Gastrocnemius medialis (tissue), 4 donors: ENCODE data around the gene DBNL. TPM values are rescaled to one million over a fixed set of nuclear protein-coding genes. Genes with fewer than 3 reads are reported as not detected.

Experiments
- ATAC-seq, 2 donors: fragments of 150-250 bp; one replicate each; pipeline ENCODE4 v1.9.1; 2016
- DNase-seq, 2 donors: peaks; one replicate each; pipeline ENCODE4 v3.0.0-alpha.2; 2019
- H3K27ac ChIP-seq, 4 donors: fragments of 200-600 bp; sonication (generic); 1 replicate in 1 of 4; 2 replicates in 3 of 4; pipeline ENCODE4 v1.5.1; 2016 to 2018; ENCODE audit warnings: mild to moderate bottlenecking in 2 of 4, moderate library complexity in 1 of 4
- H3K27me3 ChIP-seq, 3 donors: fragments of 200-600 bp; sonication (generic) in 2 of 3; 1 replicate in 1 of 3; 2 replicates in 2 of 3; pipeline versions ENCODE4 v1.5.1 to v1.6.0; 2016 to 2019; ENCODE audit warnings: mild to moderate bottlenecking in 1 of 3, moderate library complexity in 1 of 3
- H3K36me3 ChIP-seq, 2 donors: fragments of 200-600 bp; sonication (generic) in 1 of 2; one replicate each; pipeline ENCODE4 v1.5.1; 2017 to 2018
- H3K4me1 ChIP-seq, 2 donors: fragments of 200-600 bp; sonication (generic) in 1 of 2; one replicate each; pipeline ENCODE4 v1.5.1; 2016 to 2017; ENCODE audit warnings: mild to moderate bottlenecking in 2 of 2
- H3K4me3 ChIP-seq, 4 donors: fragments of 200-600 bp; sonication (generic) in 3 of 4; 1 replicate in 1 of 4; 2 replicates in 3 of 4; pipeline ENCODE4 v1.5.1; 2016 to 2019; ENCODE audit warnings: mild to moderate bottlenecking in 2 of 4
- H3K9me3 ChIP-seq, 3 donors: fragments of 200-600 bp; sonication (generic) in 2 of 3; 1 replicate in 1 of 3; 2 replicates in 2 of 3; pipeline ENCODE4 v1.5.1; 2016 to 2019
- CTCF ChIP-seq, 5 experiments: fragments of 450-650 bp in 3 of 5; fragments of 200-600 bp in 2 of 5; sonication (generic) in 2 of 5; IDR thresholded peaks in 4 of 5; conservative IDR thresholded peaks in 1 of 5; 1 replicate in 4 of 5; 2 replicates in 1 of 5; pipeline ENCODE4 v1.5.1; 2016 to 2019; ENCODE audit warnings: antibody characterized with exemption in 5 of 5, mild to moderate bottlenecking in 3 of 5, moderate library complexity in 3 of 5
- POLR2A ChIP-seq, 2 donors: fragments of 450-650 bp; IDR thresholded peaks; one replicate each; pipeline ENCODE4 v1.6.1; 2017; ENCODE audit warnings: antibody characterized with exemption in 2 of 2, mild to moderate bottlenecking in 2 of 2, moderate library complexity in 2 of 2
- in situ Hi-C, 4 donors: fragments of 200-750 bp; cut with MboI; loops; one replicate each; pipeline versions ENCODE4 v1.15.0 to v1.8.0; 2017; ENCODE audit warnings: low sequenced_read_pairs in 4 of 4
- intact Hi-C: fragments of 100-400 bp; cut with DNase I; formaldehyde crosslinking; loops from one replicate; pipeline ENCODE4 v1.15.1; 2023; ENCODE audit warnings: low total_unique reads
- total RNA-seq, 4 donors: library from RNA; depleted of rRNA; stranded (reverse); fragments of >200 nt; gene quantifications; one replicate each; pipeline versions ENCODE4 v1.1.0 to v1.2.3, GENCODE V29; 2016

The DBNL gene
- total RNA-seq, 4 donors from 2014 or later = 48.0 to 77.2 (median 56.0) TPM

- intact Hi-C loops = no loop called here
- H3K9me3 ChIP-seq = no peaks in the 10 kb centered on the region
- in situ Hi-C loops = no loop called here
- H3K27ac ChIP-seq = peak overlapping the region in 2 of 4 donors; percentile 14 to 39
- DNase-seq = peak in 1 of 2 donors; percentile 12
- ATAC-seq = no peak
- peaks cover 12 to 13% of the 10 kb centered on the region in 2 donors for H3K4me1 ChIP-seq
- H3K27me3 ChIP-seq = no peaks in the 10 kb centered on the region
- TF ChIP-seq POLR2A (IDR thresholded peaks at IDR 0.05) = no peak
- TF ChIP-seq CTCF (IDR thresholded peaks at IDR 0.05 in 4 of 5, conservative IDR thresholded peaks at IDR 0.05 in 1 of 5) = no peak
- no peak overlapping the region for H3K4me3 ChIP-seq
- peaks cover 0 to 73% of the 10 kb centered on the region in 2 donors for H3K36me3 ChIP-seq
These were observed 12.8 kb downstream of the DBNL start for GRCh38 chr7:44057181-44057848.

- in situ Hi-C loops = no loop called here
- DNase-seq (peak in 1 of 2 donors; percentile 15), ATAC-seq (no peak)
- H3K9me3 ChIP-seq = no peaks in the 10 kb centered on the region
- no peak overlapping the region for H3K4me3 ChIP-seq
- H3K4me1 ChIP-seq = peaks cover 20 to 21% of the 10 kb centered on the region in 2 donors
- peaks cover 0 to 66% of the 10 kb centered on the region in 2 donors for H3K36me3 ChIP-seq
- TF ChIP-seq CTCF (IDR thresholded peaks at IDR 0.05 in 4 of 5, conservative IDR thresholded peaks at IDR 0.05 in 1 of 5) = no peak
- TF ChIP-seq POLR2A (IDR thresholded peaks at IDR 0.05) = no peak
- H3K27me3 ChIP-seq = no peaks in the 10 kb centered on the region
- H3K27ac ChIP-seq = peak overlapping the region in 1 of 4 donors; percentile 44
- intact Hi-C loops = no loop called here
These were observed 13.6 kb downstream of the DBNL start for GRCh38 chr7:44057849-44058758.

GRCh38 chr7:44058759-44059218 lies 14.3 kb downstream of the DBNL start:
- H3K4me3 ChIP-seq = no peak overlapping the region
- ATAC-seq = no peak
- peaks cover 27% of the 10 kb centered on the region in 2 donors for H3K4me1 ChIP-seq
- peak in 1 of 2 donors; percentile 14 for DNase-seq
- in situ Hi-C loops = no loop called here
- peaks cover 0 to 62% of the 10 kb centered on the region in 2 donors for H3K36me3 ChIP-seq
- H3K9me3 ChIP-seq = no peaks in the 10 kb centered on the region
- H3K27me3 ChIP-seq = no peaks in the 10 kb centered on the region
- peak overlapping the region in 1 of 4 donors; percentile 44 for H3K27ac ChIP-seq
- TF ChIP-seq CTCF (IDR thresholded peaks at IDR 0.05 in 4 of 5, conservative IDR thresholded peaks at IDR 0.05 in 1 of 5) (no peak), POLR2A (IDR thresholded peaks at IDR 0.05) (no peak)
- intact Hi-C loops = no loop called here

GRCh38 chr7:44059219-44060090 lies 15.0 kb downstream of the DBNL start:
- Histone ChIP-seq H3K4me1 (peaks cover 30 to 33% of the 10 kb centered on the region in 2 donors), H3K27ac (peak overlapping the region in 1 of 4 donors; percentile 95), H3K36me3 (peaks cover 0 to 59% of the 10 kb centered on the region in 2 donors), H3K4me3 (no peak overlapping the region), H3K27me3 (no peaks in the 10 kb centered on the region), H3K9me3 (no peaks in the 10 kb centered on the region)
- ATAC-seq = no peak
- intact Hi-C loops = no loop called here
- TF ChIP-seq CTCF (IDR thresholded peaks at IDR 0.05 in 4 of 5, conservative IDR thresholded peaks at IDR 0.05 in 1 of 5) (no peak), POLR2A (IDR thresholded peaks at IDR 0.05) (no peak)
- in situ Hi-C loops = no loop called here
- peak in 1 of 2 donors; percentile 12 for DNase-seq
